ENCODE measurements around the gene ACTN4. TPM values are rescaled to one million over a fixed set of nuclear protein-coding genes. Genes with fewer than 3 reads are reported as not detected.
"Not testable (repeated sequence)": the region's sequence is repeated elsewhere in the genome, so short reads cannot be mapped to it uniquely, and the experiment has no call there.

ACTN4 gene
- total RNA-seq, 1 experiment from 2014 or later, result 615 TPM

- not testable (repeated sequence) for DNase-seq (ENCODE audit: low read depth)
These were observed 114.5 kb downstream of the ACTN4 start for GRCh38 chr19:38761884-38762389.

- no peak for DNase-seq (ENCODE audit: low read depth)
These were observed 116.4 kb downstream of the ACTN4 start for GRCh38 chr19:38763795-38764220.

GRCh38 chr19:38765214-38765613 is 117.8 kb downstream of the ACTN4 start:
- no peak for DNase-seq (ENCODE audit: low read depth)

- no peak for DNase-seq (ENCODE audit: low read depth)
These were observed 119.0 kb downstream of the ACTN4 start for GRCh38 chr19:38766276-38767047.

- DNase-seq (ENCODE audit: low read depth), result no peak
These were observed 122.3 kb downstream of the ACTN4 start for GRCh38 chr19:38769635-38770211.

- DNase-seq (ENCODE audit: low read depth), result not testable (repeated sequence)
These were observed 122.9 kb downstream of the ACTN4 start for GRCh38 chr19:38770228-38770948.

GRCh38 chr19:38770949-38771275 is 123.5 kb downstream of the ACTN4 start:
- not testable (repeated sequence) for DNase-seq (ENCODE audit: low read depth)

GRCh38 chr19:38771569-38771968 is 124.1 kb downstream of the ACTN4 start:
- not testable (repeated sequence) for DNase-seq (ENCODE audit: low read depth)

- DNase-seq (ENCODE audit: low read depth), result no peak
These were observed 126.2 kb downstream of the ACTN4 start, which contains the start of gene LGALS7 for GRCh38 chr19:38773469-38774177. LGALS7 (minus strand) TSS chr19:38773517; CDS start chr19:38773492, 25 bp downstream.

- no peak for DNase-seq (ENCODE audit: low read depth)
These were observed 126.9 kb downstream of the ACTN4 start for GRCh38 chr19:38774181-38774950.

GRCh38 chr19:38778733-38779132 is 131.3 kb downstream of the ACTN4 start:
- DNase-seq (ENCODE audit: low read depth), result no peak

- no peak for DNase-seq (ENCODE audit: low read depth)
These were observed 133.0 kb downstream of the ACTN4 start for GRCh38 chr19:38780443-38780842.

- DNase-seq (ENCODE audit: low read depth), result no peak
These were observed 133.6 kb downstream of the ACTN4 start for GRCh38 chr19:38781058-38781457.

Other genes with a start within 250 kb of the ACTN4 start
- 14.3 and 16.2 TPM in 2 replicates for gene FAM98C, start 244.6 kb upstream of the ACTN4 start, total RNA-seq (2014; rRNA removed; shearing (Covaris generic))
- not detected in 2 replicates for gene RASGRP4, start 221.4 kb upstream of the ACTN4 start, total RNA-seq (2014; rRNA removed; shearing (Covaris generic))
- not detected in 2 replicates for gene RYR1, start 214.0 kb upstream of the ACTN4 start, total RNA-seq (2014; rRNA removed; shearing (Covaris generic))
- gene MAP4K1, start 29.7 kb upstream of the ACTN4 start, total RNA-seq (2014; rRNA removed; shearing (Covaris generic)), result 0.20 and 0.24 TPM in 2 replicates
- gene EIF3K, start 28.5 kb upstream of the ACTN4 start, total RNA-seq (2014; rRNA removed; shearing (Covaris generic)), result 564 and 651 TPM in 2 replicates
- gene CAPN12, start 96.8 kb downstream of the ACTN4 start, total RNA-seq (2014; rRNA removed; shearing (Covaris generic)), result 0.10 and 0.14 TPM in 2 replicates
- gene LGALS7, start 125.9 kb downstream of the ACTN4 start, total RNA-seq (2014; rRNA removed; shearing (Covaris generic)), result not detected in 2 replicates
- 1.7 TPM in 1 of 2 replicates, not detected in the other for gene LGALS7B, start 141.6 kb downstream of the ACTN4 start, total RNA-seq (2014; rRNA removed; shearing (Covaris generic))
- 0.11 TPM in 1 of 2 replicates, not detected in the other for gene LGALS4, start 165.3 kb downstream of the ACTN4 start, total RNA-seq (2014; rRNA removed; shearing (Covaris generic))
- 15.0 and 31.0 TPM in 2 replicates for gene ECH1, start 184.1 kb downstream of the ACTN4 start, total RNA-seq (2014; rRNA removed; shearing (Covaris generic))
- gene HNRNPL, start 202.3 kb downstream of the ACTN4 start, total RNA-seq (2014; rRNA removed; shearing (Covaris generic)), result 419 and 531 TPM in 2 replicates
- 5.2 and 5.3 TPM in 2 replicates for gene RINL, start 230.6 kb downstream of the ACTN4 start, total RNA-seq (2014; rRNA removed; shearing (Covaris generic))

Data from HT1080 (cell line).